Lung (tissue), 12 donors: ENCODE data around the gene MOGAT1. TPM values are rescaled to one million over a fixed set of nuclear protein-coding genes. Genes with fewer than 3 reads are reported as not detected.

ENCODE experiments used
- ATAC-seq: fragments of 200-7000 bp; cut with Tn5 transposase; one replicate; pipeline ENCODE4 v1.9.1; 2020; ENCODE audit warnings: moderate number of reproducible peaks; ENCODE audit not compliant: insufficient read depth, low FRiP score
- DNase-seq, 3 donors: peaks; one replicate each; pipeline ENCODE4 v3.0.0-alpha.2; 2013 to 2017
- H3K27ac ChIP-seq, 2 donors: one replicate each; pipeline ENCODE4 v1.5.1; 2013; ENCODE audit warnings: mild to moderate bottlenecking in 2 of 2, moderate library complexity in 2 of 2, control low read depth in 1 of 2, inconsistent platforms in 1 of 2, low read depth in 1 of 2, low read length in 1 of 2
- H3K27me3 ChIP-seq, 3 donors: one replicate each; pipeline ENCODE4 v1.5.1; 2013; ENCODE audit warnings: low read length in 2 of 3; ENCODE audit not compliant: control insufficient read depth in 3 of 3, insufficient read depth in 3 of 3
- H3K36me3 ChIP-seq, 4 donors: one replicate each; pipeline ENCODE4 v1.5.1; 2013; ENCODE audit warnings: low read length in 4 of 4, mild to moderate bottlenecking in 1 of 4, moderate library complexity in 1 of 4; ENCODE audit not compliant: control insufficient read depth in 4 of 4, insufficient read depth in 4 of 4
- H3K4me1 ChIP-seq, 5 donors: one replicate each; pipeline ENCODE4 v1.5.1; 2013; ENCODE audit warnings: low read length in 5 of 5, mild to moderate bottlenecking in 2 of 5, moderate library complexity in 1 of 5; ENCODE audit not compliant: control insufficient read depth in 5 of 5, insufficient read depth in 5 of 5
- H3K4me3 ChIP-seq: one replicate; pipeline ENCODE4 v1.5.1; 2013; ENCODE audit warnings: mild to moderate bottlenecking, control low read depth, moderate library complexity
- H3K9ac ChIP-seq, 2 donors: one replicate each; pipeline ENCODE4 v1.5.1; 2013; ENCODE audit warnings: low read length in 2 of 2, control low read depth in 1 of 2; ENCODE audit not compliant: insufficient read depth in 1 of 2
- H3K9me3 ChIP-seq, 4 donors: one replicate each; pipeline ENCODE4 v1.5.1; 2013; ENCODE audit warnings: low read length in 3 of 4, mild to moderate bottlenecking in 1 of 4, moderate library complexity in 1 of 4; ENCODE audit not compliant: control insufficient read depth in 4 of 4, insufficient read depth in 3 of 4
- WGBS, 2 donors: extraction: QIAGEN DNeasy Blood & Tissue Kit; methylation state at CpG; one replicate each; pipeline ENCODE4 v1.1.7; 2013; 5-methylcytosine and 5-hydroxymethylcytosine counted together
- polyA plus RNA-seq, 2 donors: library from polyadenylated mRNA; stranded (reverse); fragments of 200-250 nt; gene quantifications; one replicate each; pipeline ENCODE4 v1.2.1, GENCODE V29; 2013
- total RNA-seq, 2 donors: library from RNA; depleted of rRNA in 1 of 2; stranded (reverse); fragments of >200 nt in 1 of 2; gene quantifications; one replicate each; pipeline ENCODE4 v1.2.1, GENCODE V29; 2014 to 2021
- TF ChIP-seq, protein P1 (sequence below): IDR thresholded peaks from 2 replicates; pipeline ENCODE4 v1.5.1; 2012; ENCODE audit warnings: mild to moderate bottlenecking; ENCODE audit errors: control extremely low read depth, extremely low read depth
- donor health status: control.
- donor health status: control.
- donor health status: Bipolar disorder and iron deficiency.
- donor health status: healthy.
- donor health status: DM: yes; HTN: yes; CAD: no.

MOGAT1 gene
- total and polyA plus RNA-seq, 4 donors = 0.08 to 1.7 (median 0.18) TPM; not detected in 1

DNA sequence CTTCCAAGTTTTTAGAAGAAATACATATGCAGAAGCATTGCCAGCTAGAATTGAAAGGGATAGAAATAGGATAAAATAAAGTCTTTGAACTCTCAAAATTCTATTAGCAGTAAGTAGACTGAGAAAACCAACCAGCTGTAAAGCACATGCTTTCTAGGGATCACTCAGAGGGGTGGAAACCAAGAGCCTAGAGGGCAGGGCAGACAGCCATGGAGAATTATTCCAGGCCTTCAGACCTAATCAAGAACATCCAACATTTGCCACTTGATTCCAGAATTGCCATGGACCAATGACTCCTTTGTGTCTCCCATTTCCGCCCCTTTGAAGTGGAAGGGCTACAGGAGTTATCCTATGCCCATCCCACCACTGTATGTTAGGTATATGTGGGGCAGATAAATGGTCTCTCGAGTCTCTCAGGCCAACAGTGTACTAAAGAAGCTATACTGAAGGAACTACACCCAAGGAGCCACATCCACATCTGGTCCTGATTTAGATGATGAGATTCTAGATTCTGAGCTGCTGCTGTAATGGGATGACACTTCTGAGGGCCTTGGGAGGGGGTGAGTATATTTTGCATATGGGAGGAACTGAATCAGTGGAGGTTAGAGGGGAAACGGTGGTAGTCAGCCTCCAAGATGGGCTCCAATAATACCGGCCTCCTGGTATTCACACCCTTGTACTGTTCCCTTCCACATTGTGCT, 19.6 kb upstream of the MOGAT1 start:
- H3K4me3 ChIP-seq = no peak overlapping the region
- H3K9ac ChIP-seq = no peak overlapping the region
- ATAC-seq (no peak), DNase-seq (no peak)
- TF ChIP-seq, protein P1, sequence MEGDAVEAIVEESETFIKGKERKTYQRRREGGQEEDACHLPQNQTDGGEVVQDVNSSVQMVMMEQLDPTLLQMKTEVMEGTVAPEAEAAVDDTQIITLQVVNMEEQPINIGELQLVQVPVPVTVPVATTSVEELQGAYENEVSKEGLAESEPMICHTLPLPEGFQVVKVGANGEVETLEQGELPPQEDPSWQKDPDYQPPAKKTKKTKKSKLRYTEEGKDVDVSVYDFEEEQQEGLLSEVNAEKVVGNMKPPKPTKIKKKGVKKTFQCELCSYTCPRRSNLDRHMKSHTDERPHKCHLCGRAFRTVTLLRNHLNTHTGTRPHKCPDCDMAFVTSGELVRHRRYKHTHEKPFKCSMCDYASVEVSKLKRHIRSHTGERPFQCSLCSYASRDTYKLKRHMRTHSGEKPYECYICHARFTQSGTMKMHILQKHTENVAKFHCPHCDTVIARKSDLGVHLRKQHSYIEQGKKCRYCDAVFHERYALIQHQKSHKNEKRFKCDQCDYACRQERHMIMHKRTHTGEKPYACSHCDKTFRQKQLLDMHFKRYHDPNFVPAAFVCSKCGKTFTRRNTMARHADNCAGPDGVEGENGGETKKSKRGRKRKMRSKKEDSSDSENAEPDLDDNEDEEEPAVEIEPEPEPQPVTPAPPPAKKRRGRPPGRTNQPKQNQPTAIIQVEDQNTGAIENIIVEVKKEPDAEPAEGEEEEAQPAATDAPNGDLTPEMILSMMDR = no peak
- H3K27me3 ChIP-seq = no peaks in the 10 kb centered on the region
- no peaks in the 10 kb centered on the region for H3K9me3 ChIP-seq
- H3K27ac ChIP-seq = no peak overlapping the region
- WGBS, 2 donors = 93 to 96% methylated on average over 4 of the region's 4 CpGs
- H3K4me1 ChIP-seq = peaks cover 2 to 13% (median 6%) of the 10 kb centered on the region in 5 donors
- H3K36me3 ChIP-seq = peaks cover 4 to 11% (median 7%) of the 10 kb centered on the region in 4 donors

DNA sequence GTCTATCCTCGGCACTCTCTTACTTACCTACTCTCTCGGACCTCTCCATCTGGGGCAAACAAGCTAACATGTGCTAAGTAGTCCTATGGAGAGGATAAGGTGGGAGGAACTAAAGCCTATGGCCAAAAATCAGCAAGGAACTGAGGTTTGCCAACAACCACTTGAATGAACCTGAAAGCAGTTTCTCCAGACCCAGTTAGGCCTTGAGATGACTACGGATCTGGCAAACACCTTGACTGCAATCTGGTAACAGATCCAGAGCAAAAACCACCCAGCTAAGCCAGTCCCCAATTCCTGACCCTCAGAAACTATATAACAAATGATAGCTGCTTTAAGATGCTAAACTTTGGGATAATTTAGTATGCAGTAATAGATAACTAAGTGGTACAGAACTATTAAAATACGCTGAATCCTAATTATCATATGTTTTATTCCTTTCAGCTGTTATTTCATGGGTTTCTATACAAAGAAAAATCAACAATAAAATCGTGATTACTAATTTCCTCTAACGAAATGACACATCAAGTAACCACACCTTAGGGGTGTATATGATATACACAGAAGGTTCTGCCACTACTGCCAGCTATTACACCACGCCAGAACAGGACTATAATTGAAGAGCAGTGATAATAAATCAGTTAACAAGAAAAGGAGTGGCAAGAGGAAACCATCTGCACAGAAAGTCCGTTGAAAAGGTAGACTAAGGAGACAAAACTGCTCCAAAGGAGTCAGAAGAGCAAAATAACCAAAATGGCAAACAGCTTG, 18.8 kb upstream of the MOGAT1 start:
- TF ChIP-seq, protein P1 = no peak
- H3K36me3 ChIP-seq = peaks cover 3 to 6% (median 4%) of the 10 kb centered on the region in 4 donors
- DNase-seq (no peak), ATAC-seq (no peak)
- H3K4me3 ChIP-seq = no peak overlapping the region
- 65 to 68% methylated on average over 8 of the region's 8 CpGs for WGBS, 2 donors
- no peaks in the 10 kb centered on the region for H3K9me3 ChIP-seq
- no peaks in the 10 kb centered on the region for H3K27me3 ChIP-seq
- peaks cover 4 to 18% (median 6%) of the 10 kb centered on the region in 5 donors for H3K4me1 ChIP-seq
- H3K27ac ChIP-seq = no peak overlapping the region
- peak overlapping the region in 1 of 2 donors; percentile 40 for H3K9ac ChIP-seq

DNA sequence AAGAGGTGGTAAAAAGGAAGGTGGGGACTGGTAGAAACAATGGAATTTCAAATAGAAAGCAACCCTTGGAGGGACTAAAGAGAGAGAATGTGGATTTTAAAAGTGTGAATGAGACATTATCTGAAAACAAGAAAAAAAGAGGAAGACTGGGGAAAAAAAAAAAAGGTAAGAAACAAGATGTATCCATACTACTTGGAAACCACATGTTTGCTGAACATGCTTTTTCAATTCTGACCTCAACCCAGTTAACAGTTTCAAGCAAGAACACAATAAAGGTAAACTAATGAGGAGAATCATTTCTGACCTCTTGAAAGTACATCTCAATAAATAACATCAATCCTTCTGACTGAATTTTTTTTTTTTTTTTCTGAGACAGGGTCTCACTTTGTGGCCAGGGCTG, 18.2 kb upstream of the MOGAT1 start:
- peaks cover 2 to 3% (median 2%) of the 10 kb centered on the region in 4 donors for H3K36me3 ChIP-seq
- H3K27ac ChIP-seq = no peak overlapping the region
- DNase-seq = no peak
- ATAC-seq = no peak
- H3K4me1 ChIP-seq = peaks cover 4 to 18% (median 6%) of the 10 kb centered on the region in 5 donors
- H3K9me3 ChIP-seq = no peaks in the 10 kb centered on the region
- H3K27me3 ChIP-seq = no peaks in the 10 kb centered on the region
- no peak overlapping the region for H3K4me3 ChIP-seq
- no peak overlapping the region for H3K9ac ChIP-seq
- TF ChIP-seq, protein P1 = no peak
